GF-D8 (cell line): Measurements from ENCODE around the gene MZB1.
A peak's percentile ranks its signal among the peaks of the same experiment; 100 is the strongest.

ENCODE experiments used
- DNase-seq: peaks from one replicate; lab custom pipeline; 2025; lab: John Stamatoyannopoulos, UW

The MZB1 gene, protein sequence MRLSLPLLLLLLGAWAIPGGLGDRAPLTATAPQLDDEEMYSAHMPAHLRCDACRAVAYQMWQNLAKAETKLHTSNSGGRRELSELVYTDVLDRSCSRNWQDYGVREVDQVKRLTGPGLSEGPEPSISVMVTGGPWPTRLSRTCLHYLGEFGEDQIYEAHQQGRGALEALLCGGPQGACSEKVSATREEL

DNA sequence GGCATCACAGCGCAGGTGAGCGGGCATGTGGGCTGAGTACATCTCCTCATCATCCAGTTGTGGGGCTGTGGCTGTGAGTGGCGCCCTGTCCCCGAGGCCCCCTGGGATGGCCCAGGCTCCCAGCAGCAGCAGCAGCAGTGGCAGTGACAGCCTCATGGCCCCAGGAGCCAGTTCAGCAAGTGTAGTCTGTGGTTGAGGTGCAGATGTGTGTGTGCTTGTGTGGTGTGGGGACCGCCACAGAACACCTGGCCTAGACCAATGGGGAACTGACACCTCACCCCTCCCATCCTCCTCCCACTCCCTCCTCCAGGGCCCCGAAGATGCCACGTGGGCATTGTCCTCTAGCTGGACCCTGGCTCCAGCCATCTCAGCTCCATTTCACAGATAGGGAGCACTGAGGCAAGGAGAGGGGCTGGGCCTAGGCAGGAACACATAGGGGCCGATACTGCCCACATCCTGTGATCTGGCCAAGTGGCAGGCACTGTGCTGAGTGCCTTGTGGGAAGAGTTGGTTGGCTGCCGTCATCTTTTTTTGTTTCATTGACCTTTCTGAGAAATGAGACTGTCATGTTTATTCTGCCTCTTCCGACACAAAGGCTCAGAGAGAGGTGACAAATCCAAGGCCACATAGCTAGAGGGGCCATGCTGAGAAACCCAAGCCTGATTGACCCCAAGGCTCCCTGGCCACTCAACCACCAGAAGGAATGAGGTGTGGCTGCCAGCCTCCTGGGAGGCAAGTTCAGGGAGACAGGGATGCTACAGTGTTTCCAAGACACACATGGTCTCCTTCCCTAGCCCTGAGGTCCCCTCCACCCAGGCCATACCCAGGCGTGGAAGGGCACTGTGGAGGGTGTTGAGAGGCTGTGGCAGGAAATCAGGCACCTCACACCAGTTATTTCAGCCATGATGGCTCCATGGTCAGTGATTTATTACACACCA is at the start of gene MZB1:
MZB1 (minus strand) TSS at position 213 of the 938 bp plus-strand sequence; CDS start at position 156, 57 bp downstream.
- peak; percentile 72 for DNase-seq

DNA sequence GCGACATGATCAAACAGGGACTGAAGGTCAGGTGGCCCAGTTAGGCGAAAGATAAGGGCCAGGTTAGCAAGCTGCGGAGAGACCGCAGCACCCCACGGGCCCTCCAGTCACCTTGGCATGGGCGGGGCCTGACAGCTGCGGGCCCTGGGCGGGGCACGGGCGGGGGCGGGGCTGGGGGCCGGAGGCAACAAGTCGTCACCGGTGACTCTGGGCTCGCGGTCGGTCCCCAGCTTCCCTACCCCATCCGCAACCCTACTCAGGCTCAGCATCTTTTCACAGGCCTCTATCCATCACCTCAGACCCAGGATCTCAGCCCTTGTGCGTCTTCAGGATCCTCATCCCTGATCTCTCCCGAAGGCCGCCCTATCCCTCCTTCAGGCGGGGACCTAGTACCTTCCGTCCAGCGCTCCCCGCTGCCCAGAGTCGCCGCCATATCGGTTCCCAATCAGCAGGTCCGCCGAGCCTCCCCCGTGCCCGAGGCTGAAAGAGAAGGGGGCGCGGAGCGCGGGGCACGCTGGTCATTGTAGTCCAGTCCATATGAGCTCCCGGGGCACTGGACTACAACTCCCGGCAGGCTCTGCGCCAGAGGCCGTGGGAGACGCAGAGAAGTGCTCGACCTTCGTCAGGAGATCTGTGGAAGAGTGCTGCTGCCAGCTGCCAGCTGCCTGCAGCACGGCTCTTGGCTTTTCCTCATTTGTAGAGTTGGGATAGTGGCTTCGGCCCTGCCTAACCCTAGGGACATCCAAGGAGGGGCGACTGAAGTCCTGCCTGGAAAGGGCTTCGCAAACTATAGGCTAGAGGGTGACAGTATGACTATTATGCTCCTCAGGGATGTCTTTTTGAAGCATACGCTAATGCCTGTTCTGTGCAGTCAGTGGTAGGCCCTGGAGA is 49.5 kb upstream of the MZB1 start, which contains the start of gene DNAJC18:
DNAJC18 (minus strand) TSS at position 513 of the 891 bp plus-strand sequence; CDS start at position 433, 80 bp downstream.
- DNase-seq: peak; percentile 58

DNA sequence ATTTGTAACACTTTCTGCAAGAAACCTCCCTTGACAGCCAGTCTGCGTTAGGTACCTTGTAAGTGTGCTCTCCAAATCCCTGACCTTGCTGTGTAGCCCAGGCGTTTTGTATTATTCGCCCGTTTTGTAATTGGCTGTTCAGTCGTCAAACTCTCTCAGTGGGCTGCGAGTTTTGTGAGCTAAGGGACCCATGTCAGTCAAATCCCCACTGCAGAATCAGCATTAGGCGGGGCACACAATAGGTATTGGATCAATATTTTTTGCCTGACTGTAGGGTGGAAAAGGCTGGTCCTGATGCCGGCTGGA is 48.9 kb upstream of the MZB1 start:
- no peak for DNase-seq

DNA sequence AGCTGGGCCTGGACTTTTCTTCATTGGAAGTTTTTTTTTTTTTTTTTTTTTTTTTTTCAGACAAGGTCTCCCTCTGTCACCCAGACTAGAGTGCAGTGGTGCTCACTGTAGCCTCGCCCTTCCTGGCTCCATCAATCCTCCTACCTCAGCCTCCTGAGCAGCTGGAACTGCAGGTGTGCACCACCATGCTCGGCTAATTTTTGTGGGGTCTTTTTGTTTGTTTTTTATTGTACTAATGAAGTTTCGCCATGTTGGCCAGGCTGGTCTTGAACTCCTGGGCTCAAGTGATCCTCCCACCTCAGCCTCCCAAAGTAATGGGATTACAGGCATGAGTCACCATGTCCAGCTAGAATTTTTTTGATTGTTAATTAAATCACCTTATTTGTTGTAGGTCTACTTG is 46.0 kb upstream of the MZB1 start:
- no peak for DNase-seq

DNA sequence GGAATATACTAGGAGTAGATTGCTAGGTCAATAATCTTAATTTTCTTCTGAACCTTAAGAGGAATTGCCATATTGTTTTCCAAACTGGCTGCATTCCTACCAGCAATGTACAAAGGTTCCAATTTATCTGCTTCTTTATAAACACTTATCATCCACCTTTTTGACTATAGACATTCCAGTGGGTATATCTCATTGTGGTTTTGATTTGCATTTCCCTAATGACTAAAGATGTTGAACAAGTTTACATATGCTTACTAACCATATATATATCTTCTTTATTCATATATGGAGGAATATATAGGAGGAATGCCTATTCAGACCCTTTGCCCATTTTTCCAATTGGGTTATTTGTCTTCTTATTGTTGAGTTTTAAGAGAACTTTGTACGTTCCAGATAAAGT is 42.0 kb upstream of the MZB1 start:
- no peak for DNase-seq

DNA sequence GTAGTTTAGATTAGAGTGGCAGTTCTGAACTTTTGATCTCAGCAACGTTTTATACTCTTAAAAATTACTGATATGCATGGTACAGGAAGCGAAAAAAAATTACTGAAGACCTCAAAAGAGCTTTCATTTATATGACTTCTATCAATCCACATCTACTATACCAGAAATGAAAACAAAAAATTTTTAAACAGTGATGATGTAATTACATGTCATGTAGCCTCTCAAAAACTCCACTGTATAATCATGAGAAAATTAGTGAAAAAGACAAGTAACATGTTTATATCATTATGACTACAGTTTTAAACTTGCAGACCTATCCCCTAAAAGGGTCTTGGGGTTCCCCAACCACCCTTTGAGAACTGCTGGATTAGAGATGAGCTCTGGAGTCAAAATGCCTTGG is 40.3 kb upstream of the MZB1 start:
- no peak for DNase-seq

DNA sequence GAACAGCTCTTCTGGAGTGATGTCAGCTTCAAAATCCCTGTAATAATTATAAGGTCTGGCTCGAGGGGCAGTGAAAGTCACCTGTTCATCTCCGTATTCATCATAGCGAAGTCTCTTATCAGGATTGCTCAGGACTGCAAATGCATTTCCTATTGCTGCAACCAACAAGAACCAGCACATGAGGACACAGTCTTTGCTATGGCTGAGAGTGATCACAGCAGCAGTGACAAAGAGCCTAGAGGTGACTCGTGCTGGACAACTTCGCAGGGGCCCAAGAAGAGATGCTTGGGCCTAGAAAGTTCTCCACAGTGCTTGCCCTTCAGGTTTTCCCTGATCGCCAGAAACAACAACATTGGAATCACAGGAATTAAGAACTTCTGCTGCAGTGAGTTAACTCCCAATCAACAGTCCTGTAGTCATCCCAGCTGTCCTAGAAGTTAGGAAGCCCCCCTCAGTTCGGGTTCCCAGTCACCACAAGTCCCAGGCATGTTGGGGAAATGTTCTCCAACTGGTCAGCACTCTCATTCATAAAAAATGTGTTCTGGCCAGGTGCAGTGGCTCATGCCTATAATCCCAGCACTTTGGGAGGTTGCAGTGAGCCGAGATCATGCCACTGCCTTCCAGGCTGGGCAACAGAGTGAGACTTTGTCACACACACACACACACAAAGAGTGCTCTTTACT is 36.6 kb upstream of the MZB1 start:
- peak; percentile 47 for DNase-seq

DNA sequence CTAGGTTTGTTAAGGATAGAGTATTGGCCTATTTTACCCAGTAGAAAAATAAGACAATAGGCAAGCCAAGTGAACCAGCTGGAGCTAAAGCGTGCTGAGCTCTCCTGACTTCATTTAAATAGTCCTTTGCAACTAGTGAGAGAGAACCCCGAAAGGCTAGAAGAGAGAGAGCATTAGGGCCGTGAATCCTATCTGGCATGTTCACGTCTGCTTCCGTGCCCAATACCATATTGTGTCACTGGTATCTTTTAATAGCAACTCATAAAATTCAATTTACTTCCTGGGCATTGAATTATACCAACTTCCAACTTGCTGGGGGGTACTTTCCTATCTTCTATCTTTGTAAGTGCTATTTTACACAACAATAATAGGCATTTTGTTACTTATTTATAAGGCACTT is 35.8 kb upstream of the MZB1 start:
- DNase-seq: no peak

DNA sequence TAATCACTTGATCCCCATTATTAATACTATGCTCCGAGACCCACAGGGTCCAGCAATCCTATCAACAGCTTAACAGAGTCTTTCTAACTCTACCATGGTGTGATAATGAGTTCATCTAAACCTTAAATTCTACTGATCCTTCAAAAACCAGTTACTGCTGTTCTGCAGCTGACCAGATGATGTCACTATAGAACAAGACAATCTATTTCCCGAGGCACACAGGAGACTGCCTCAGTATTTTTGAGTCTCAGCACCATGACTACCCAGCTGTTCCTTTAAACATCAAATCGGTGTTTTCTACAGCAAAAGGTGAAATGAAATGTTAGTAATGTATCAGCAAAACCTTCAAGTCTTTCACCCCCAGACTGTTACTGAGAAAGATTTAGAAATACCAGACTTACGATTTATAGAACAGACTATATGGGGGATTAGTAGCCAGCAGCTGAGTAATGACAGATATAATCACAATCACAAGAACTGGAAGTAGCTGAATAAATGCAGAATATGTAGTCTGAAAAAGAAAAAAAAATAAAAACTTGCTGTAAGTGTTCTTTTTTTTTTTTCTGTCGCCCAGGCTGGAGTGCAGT is 32.7 kb upstream of the MZB1 start:
- peak; percentile 57 for DNase-seq

DNA sequence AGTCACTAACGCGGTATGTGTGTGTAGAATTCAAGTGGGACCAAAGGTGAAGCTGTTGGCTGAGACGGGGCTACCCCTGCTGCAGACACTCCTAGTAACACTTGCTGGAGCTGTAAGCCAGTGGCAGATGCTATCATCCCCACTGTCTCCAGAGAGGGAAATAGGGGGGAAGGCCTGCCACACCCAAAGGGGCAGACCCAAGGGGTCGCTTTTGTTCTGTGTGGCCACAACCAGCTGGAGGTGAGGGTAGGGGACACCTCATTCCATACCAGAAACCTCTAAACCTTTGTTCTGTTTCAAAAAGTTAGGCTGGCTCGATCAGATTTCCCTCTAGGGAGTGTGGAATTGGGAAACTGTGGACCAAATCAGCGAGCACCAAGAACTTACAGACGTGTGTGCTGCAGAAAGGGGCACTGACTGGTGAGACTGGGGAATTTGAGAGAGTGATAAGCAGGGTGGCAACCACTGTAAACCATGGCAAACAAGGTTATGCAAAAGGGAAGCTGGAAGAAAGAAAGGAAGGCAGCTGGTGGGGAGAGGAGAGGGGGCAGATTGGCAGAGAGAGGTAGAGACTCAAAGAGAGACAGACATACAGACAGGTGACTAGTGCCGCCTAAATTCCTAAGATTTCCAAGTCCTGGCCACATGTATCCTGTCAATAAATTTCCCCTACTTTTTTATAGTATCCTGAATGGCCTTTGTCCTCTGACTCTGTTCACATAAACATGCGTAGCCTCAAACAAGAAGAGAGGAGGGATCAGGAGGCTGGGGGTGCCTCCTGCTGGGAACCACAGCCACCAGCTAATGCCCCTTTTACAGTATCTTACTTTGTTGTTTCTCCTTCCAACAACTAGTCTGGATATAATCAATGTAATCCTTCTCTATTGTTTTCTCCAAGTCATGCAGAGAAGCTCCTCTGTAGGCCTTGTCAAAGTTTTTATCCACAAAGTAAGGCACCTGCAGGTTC is 29.8 kb upstream of the MZB1 start:
- peak; percentile 55 for DNase-seq

DNA sequence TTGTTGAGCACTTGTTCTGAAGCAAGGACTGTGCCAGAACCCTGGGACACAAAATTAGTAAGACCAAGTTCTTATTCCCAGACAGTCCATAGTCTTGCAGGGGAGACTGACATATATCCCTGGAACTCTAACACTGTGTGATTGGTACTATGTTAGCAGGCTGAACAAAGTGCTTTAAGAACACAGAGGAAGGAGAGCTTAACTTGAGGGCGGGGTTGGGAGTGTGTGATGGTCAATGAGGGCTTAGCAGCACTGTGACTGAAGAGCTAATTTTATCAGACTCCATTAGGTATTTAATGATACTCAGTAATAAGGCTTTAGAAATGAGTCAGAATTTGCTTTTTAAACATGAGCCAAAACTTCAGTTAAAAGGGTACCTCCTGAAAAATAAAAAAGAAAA is 29.1 kb upstream of the MZB1 start:
- DNase-seq: no peak

DNA sequence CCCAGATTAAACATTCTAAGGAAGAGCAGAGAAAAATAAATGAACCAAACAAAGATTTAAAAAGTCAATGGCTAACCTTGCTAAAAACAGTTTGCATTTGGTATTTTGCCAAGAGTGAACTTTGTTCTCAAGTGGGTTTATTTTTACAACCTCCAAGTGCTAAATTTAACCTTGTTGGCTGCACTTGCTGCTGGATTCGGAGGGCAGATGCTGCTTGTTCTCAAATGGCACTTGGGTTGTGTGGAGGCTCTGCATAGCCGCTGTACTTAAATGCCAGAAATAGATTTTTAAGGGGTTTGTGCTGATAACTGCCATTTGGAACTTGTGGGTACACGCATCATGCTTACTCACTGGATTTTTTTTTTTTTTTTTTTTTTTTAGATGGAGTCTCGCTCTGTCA is 27.5 kb upstream of the MZB1 start:
- no peak for DNase-seq

DNA sequence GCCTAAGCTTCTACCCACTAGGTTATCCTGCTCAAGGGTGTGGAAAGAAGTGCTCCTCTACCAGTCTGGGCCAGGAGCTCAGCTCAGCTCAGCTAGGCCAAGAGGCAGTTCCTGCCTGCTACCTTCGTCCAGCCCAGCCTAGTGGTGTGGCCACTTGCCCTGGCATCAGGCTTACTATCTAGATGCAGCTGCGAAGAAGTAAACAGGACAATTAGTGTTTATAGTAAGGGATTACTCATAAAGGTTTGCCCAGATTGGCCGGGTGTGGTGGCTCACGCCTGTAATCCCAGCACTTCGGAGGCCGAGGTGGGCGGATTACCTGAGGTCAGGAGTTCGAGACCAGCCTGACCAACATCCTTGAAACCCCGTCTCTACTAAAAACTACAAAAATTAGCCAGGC is 26.9 kb upstream of the MZB1 start:
- DNase-seq: no peak

DNA sequence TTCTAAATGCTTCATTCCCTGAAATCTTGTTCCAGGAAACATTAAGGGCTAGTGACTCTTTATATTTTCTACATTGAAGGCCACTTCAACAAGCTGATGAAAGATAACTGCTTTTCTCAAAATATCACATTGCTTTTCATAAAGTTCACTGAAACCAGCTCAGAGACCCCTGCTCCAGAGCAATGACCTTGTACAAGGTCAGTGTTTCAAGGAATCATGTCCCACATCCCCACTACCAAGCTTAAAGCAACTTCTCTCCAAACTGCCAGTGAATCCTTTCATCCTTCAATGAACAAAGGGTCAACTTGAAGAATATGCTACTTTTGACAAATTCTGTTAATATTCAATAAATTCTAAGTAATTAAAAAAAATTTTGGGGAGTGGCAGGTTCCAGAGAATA is 26.2 kb upstream of the MZB1 start:
- no peak for DNase-seq

DNA sequence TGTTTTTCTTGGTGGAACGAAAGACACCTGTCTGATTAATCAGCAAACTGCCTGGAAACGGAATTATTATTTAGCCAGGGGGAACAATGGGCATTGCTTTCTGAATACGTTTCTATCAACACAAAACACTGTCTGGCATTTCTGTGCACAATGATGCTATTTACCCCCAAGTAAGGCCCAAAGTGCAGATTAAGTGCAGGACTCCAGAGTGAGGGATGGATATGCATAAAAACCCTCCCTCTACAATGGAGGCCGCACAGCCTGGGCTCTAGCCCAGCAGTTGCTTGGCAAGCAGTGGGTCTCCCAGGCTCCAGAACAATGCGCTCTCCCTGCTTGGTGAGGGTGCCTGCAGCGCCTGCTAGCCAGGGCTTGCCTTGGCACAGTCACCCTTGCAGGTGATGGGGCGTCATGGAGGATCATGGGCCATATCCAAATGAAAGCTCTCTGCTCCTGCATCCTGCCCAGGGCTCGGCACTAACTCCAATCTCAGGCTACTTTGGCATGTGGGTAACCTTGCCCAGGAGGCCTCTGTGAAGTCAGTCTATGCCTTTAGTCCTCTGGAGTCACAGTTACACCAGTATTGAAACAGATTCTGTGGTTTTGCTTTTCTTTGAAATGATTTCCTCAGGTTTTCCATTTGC is 25.6 kb upstream of the MZB1 start:
- DNase-seq: peak; percentile 80

DNA sequence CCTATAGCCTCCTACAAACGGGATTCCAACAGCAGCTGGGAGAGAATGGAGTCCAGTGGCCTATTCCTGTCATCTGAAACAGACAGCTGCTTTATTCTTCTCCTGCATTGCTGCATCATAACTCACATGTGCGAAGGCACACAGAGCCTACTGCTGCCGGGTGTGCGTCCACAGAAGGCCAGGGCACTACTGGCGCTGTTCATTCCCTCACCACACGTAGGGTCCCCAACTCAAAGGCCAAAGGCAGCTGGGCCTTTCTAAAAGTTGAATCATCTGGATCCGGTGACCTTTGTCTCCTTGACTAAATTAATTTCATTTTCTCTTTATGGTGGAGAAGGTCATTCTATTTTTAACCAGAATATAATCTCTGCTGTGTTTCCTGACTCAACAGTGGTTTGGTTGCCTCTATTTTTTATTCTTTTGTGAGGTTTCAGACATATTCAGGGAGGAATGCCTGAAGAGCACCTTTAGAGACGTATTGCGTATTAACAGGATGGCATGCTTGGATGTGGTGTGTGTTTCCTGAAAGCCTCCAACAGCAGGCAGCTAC is 24.9 kb upstream of the MZB1 start:
- no peak for DNase-seq

DNA sequence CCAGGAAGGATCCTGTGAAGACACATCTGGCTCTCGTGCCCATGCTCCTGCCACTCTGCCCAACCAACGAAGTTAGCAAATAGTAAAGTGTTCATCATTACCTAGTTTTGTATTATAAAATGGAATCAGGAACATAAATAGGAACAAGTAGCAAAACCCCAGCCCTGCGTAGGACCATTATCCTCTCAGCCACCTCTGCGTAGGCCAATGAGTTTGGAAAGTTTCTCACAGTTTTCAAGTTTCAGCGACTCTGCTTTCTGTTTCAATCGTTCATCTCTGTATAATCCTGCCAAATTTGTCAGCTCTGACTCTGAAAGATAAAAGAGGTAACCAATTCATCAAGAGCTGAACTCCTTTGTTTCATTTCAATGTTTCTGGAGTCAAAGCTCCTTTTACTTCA is 24.2 kb upstream of the MZB1 start:
- DNase-seq: no peak

DNA sequence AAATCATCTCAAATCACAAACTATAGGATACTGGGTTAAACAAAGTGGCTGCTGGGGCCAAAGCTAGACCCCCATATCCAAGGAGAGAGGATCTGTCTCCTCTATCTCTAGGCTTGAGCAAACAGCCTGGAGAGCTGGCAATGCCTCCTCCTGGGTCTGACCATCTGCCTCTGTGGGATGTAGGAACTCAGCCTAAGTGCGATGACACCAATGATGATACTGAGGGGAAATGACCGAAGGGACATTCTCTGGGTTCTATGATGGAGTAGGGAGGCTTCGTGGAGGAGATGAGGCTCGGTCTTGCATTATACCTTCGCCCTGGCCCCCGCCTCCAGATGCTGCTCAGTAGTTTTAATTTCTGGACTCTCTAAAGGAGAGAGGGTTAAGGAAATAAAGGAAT is 23.4 kb upstream of the MZB1 start:
- DNase-seq: no peak

DNA sequence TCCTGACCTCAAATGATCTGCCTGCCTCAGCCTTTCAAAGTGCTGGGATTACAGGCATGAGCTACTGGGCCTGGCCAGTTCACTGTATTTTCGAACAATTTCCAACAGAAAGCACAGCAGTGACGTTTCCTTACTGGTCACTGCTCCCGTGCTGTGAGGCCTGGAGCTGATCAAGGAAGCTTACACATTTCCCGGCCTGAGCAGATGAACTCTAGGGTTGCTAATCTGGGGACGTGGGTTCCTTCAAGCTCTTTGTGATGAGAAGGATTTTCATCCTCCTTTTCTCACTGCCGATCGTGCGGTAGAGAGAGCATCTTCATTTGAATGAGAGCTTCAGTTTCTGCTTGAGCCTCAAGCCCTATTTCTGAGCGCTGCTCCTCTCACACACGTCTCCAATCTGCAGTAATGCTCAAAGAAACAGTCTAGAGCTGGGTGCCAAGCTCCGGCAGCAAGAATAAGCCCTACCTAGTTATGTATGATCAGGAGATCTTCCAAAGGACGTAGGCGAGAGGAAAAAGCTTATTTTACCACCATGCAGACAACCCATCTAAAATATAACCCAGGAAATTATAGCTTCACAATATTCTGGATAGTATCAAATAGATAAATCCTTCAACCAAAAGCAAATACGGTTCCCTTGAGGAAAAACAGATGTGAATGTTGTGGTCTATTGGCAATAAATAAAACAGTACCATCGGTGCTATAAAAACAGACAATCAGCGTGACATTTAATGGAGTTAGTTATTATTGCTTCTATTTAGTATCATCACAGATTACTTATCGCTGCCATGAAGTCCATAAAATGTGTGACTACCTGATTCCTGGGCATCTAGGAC is 21.5 kb upstream of the MZB1 start:
- no peak for DNase-seq
